HepG2 (cell line): ENCODE results near the gene HSDL2. TPM values are rescaled to one million over a fixed set of nuclear protein-coding genes. Genes with fewer than 3 reads are reported as not detected.
A peak's percentile ranks its signal among the peaks of the same experiment; 100 is the strongest.

ENCODE experiments used
- ATF3 ChIP-seq: sonication (generic); formaldehyde crosslinking; IDR thresholded peaks from 2 replicates; pipeline ENCODE4 v1.4.0; 2020; ENCODE audit warnings: missing genetic modification reagents
- BRF2 ChIP-seq: sonication (generic); formaldehyde crosslinking; IDR thresholded peaks from 2 replicates; pipeline ENCODE4 v1.8.1; 2022; ENCODE audit warnings: mild to moderate bottlenecking, missing genetic modification reagents
- CHD4 ChIP-seq: fragments of 200-600 bp; sonication (generic); IDR thresholded peaks from 2 replicates; pipeline ENCODE4 v1.7.0; 2017; ENCODE audit warnings: mild to moderate bottlenecking, low read length, borderline replicate concordance
- CSRNP2 ChIP-seq: sonication (generic); formaldehyde crosslinking; conservative IDR thresholded peaks from 2 replicates; pipeline ENCODE4 v1.8.0; 2022; ENCODE audit warnings: low read depth, missing genetic modification reagents
- EZH2 ChIP-seq: conservative IDR thresholded peaks from 2 replicates; pipeline ENCODE4 v1.6.1; 2012; ENCODE audit warnings: mild to moderate bottlenecking, low read depth, low read length, moderate library complexity
- GTF2F1 ChIP-seq: fragments of 150-350 bp; IDR thresholded peaks from 2 replicates; pipeline ENCODE4 v1.6.1; 2014; ENCODE audit warnings: low read length
- GTF3A ChIP-seq: sonication (generic); formaldehyde crosslinking; conservative IDR thresholded peaks from 2 replicates; pipeline ENCODE4 v1.4.0; 2020; ENCODE audit warnings: mild to moderate bottlenecking, missing genetic modification reagents
- HNRNPH1 ChIP-seq: fragments of 200-400 bp; formaldehyde crosslinking; optimal IDR thresholded peaks from 2 replicates; pipeline ENCODE3; 2017; ENCODE audit warnings: mild to moderate bottlenecking, low read depth, low read length
- IRF1 ChIP-seq: sonication (generic); formaldehyde crosslinking; IDR thresholded peaks from 2 replicates; pipeline ENCODE4 v1.4.0; 2020; ENCODE audit warnings: low read depth, mild to moderate bottlenecking, missing genetic modification reagents
- KLF6 ChIP-seq: IDR thresholded peaks from 2 replicates; pipeline ENCODE4 v1.8.0; 2016; ENCODE audit warnings: missing biosample characterization, missing genetic modification reagents
- MTA1 ChIP-seq: sonication (generic); formaldehyde crosslinking; IDR thresholded peaks from 2 replicates; pipeline ENCODE4 v1.4.0; 2020; ENCODE audit warnings: missing genetic modification reagents, mild to moderate bottlenecking, borderline replicate concordance
- NR2F2 ChIP-seq: IDR thresholded peaks from 2 replicates; pipeline ENCODE4 v1.6.1; 2012; ENCODE audit warnings: low read depth, inconsistent platforms, borderline replicate concordance
- SMYD3 ChIP-seq: sonication (generic); formaldehyde crosslinking; IDR thresholded peaks from 2 replicates; pipeline ENCODE4 v1.8.1; 2023; ENCODE audit warnings: mild to moderate bottlenecking, missing genetic modification reagents
- SRSF9 ChIP-seq: fragments of 200-400 bp; formaldehyde crosslinking; IDR thresholded peaks from 2 replicates; pipeline ENCODE4 v1.6.1; 2018; ENCODE audit warnings: borderline replicate concordance, mild to moderate bottlenecking, low read depth, low read length; ENCODE audit not compliant: insufficient read depth, poor library complexity, severe bottlenecking
- TARDBP ChIP-seq: sonication (generic); formaldehyde crosslinking; IDR thresholded peaks from 2 replicates; pipeline ENCODE4 v1.8.0; 2022; ENCODE audit warnings: mild to moderate bottlenecking, missing genetic modification reagents
- TBL1XR1 ChIP-seq: fragments of 150-350 bp; IDR thresholded peaks from 2 replicates; pipeline ENCODE4 v1.6.1; 2014; ENCODE audit warnings: borderline replicate concordance, low read length; ENCODE audit not compliant: partially characterized antibody
- TP53 ChIP-seq: sonication (generic); formaldehyde crosslinking; conservative IDR thresholded peaks from 2 replicates; pipeline ENCODE4 v1.4.0; 2020; ENCODE audit warnings: missing genetic modification reagents
- ZBTB33 ChIP-seq: sonication (generic); formaldehyde crosslinking; IDR thresholded peaks from 2 replicates; pipeline ENCODE4 v1.4.0; 2020; ENCODE audit warnings: missing genetic modification reagents
- ZIK1 ChIP-seq: sonication (generic); formaldehyde crosslinking; IDR thresholded peaks from 2 replicates; pipeline ENCODE4 v1.5.0; 2020; ENCODE audit warnings: mild to moderate bottlenecking, low read depth, missing genetic modification reagents, borderline replicate concordance
- ZNF101 ChIP-seq: sonication (generic); formaldehyde crosslinking; IDR thresholded peaks from 2 replicates; pipeline ENCODE4 v1.4.0; 2020; ENCODE audit warnings: mild to moderate bottlenecking, low read depth, missing genetic modification reagents, borderline replicate concordance
- ZNF121 ChIP-seq: sonication (generic); formaldehyde crosslinking; IDR thresholded peaks from 2 replicates; pipeline ENCODE4 v1.5.0; 2020; ENCODE audit warnings: mild to moderate bottlenecking, missing genetic modification reagents
- ZNF24 ChIP-seq: fragments of 450-650 bp; IDR thresholded peaks from 2 replicates; pipeline ENCODE4 v1.6.1; 2017; ENCODE audit warnings: antibody characterized with exemption, mild to moderate bottlenecking
- ZNF33B ChIP-seq: sonication (generic); formaldehyde crosslinking; IDR thresholded peaks from 2 replicates; pipeline ENCODE4 v1.5.1; 2020; ENCODE audit warnings: mild to moderate bottlenecking, missing genetic modification reagents
- ZNF781 ChIP-seq: sonication (generic); formaldehyde crosslinking; IDR thresholded peaks from 2 replicates; pipeline ENCODE4 v1.5.1; 2020; ENCODE audit warnings: borderline replicate concordance, mild to moderate bottlenecking, missing genetic modification reagents; ENCODE audit errors: not compliant biosample characterization
- polyA plus RNA-seq, 8 experiments: library from polyadenylated mRNA; depleted of rRNA in 3 of 8; stranded (reverse) in 7 of 8; unstranded in 1 of 8; fragments of >200 nt; fragmentation: Illumina TruSeq in 4 of 8; extraction: Trizol in 4 of 8; gene quantifications; 2 replicates each; pipeline versions ENCODE4 v1.2.1 to v1.2.3, GENCODE V29; 2011 to 2016; ENCODE audit warnings: low read depth in 4 of 8, missing spikeins in 1 of 8, mixed read lengths in 1 of 8; ENCODE audit not compliant: insufficient read depth in 1 of 8
- total RNA-seq, 5 experiments: library from RNA; depleted of rRNA; stranded (reverse); fragments of >200 nt; fragmentation: Illumina TruSeq; extraction: Trizol; gene quantifications; 2 replicates each; pipeline ENCODE4 v1.2.3, GENCODE V29; 2016; ENCODE audit warnings: low read depth in 1 of 5

HSDL2 gene
- total and polyA plus RNA-seq, 2 of the 13 experiments (the other 11 are each of a cell fraction or from before 2014, with no cell fraction given): 55.3 to 80.2 TPM

GRCh38 chr9:112486221-112487007 is 106.5 kb downstream of the HSDL2 start, which contains the start of gene KIAA1958 (continued):
- TF ChIP-seq NR2F2: no peak
- no peak for TF ChIP-seq SRSF9
- TF ChIP-seq ZNF101 (CRISPR knock-in tag): no peak
- peak; percentile 85; the same call in 1 of the 2 replicates for TF ChIP-seq ZIK1
- TF ChIP-seq SMYD3 (CRISPR knock-in tag): no peak
- peak; percentile 90; the same call in 1 of the 2 replicates for TF ChIP-seq KLF6 (CRISPR knock-in tag)
- TF ChIP-seq ZNF781 (CRISPR knock-in tag): peak; percentile 87
- no peak for TF ChIP-seq ZNF121 (CRISPR knock-in tag)
- TF ChIP-seq ZBTB33 (CRISPR knock-in tag): no peak
- no peak for TF ChIP-seq EZH2
- TF ChIP-seq BRF2 (CRISPR knock-in tag): no peak
- TF ChIP-seq GTF3A: no peak
- TF ChIP-seq GTF2F1: no peak
- TF ChIP-seq CHD4: no peak
- no peak for TF ChIP-seq TBL1XR1
- TF ChIP-seq TP53 (CRISPR knock-in tag): no peak
- no peak for TF ChIP-seq CSRNP2 (CRISPR knock-in tag)
- 0 out of 2 replicates have a peak, but pooled peaks have one; percentile 37 for TF ChIP-seq ZNF33B (CRISPR knock-in tag)
- no peak; the same call in 1 of the 2 replicates for TF ChIP-seq TARDBP (CRISPR knock-in tag)
- no peak for TF ChIP-seq IRF1 (CRISPR knock-in tag)
- TF ChIP-seq ZNF24: no peak
- peak; percentile 57 for TF ChIP-seq ATF3 (CRISPR knock-in tag)
- TF ChIP-seq HNRNPH1: no peak
- TF ChIP-seq MTA1 (CRISPR knock-in tag): peak; percentile 41; the same call in 1 of the 2 replicates
